ENCODE data around the gene CCDC9B.

DNA sequence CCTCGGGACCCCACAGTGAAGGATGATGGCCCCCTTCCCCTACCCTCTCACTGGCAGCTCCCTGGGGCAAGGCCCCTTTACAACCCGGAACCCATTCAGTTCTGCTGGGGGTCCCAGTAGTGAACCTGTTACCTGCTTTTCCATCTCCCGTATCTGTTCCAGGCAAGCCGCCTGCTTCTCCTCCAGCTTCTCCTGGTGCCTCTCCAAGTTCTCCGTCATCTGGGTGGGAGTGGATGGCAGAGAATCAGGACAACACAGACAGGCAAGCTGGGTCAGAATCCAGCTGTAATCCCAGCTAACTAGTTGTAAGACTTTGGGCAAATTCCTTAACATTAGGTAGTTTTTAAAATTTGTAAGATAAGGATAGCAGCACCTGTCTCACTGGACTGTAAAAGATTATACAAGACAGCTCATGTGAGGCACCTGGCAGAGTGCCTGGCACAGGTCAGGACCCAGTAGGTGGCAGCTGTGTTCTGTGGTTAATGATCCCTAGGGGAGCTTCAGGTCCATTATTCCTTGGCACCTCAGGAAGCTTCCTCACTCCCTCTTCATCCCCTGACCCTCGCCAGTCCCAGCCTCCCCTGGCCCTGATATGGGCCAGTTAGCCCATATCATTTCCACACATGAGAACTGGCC is 51.5 kb downstream of the CCDC9B start:
- TF ChIP-seq RARB (CRISPR knock-in tag; IDR thresholded peaks at IDR 0.05) = no peak
- no peak for TF ChIP-seq TOX (CRISPR knock-in tag; IDR thresholded peaks at IDR 0.05; ENCODE audit: borderline replicate concordance)
- no peak for TF ChIP-seq OSR1 (CRISPR knock-in tag; IDR thresholded peaks at IDR 0.05)
- no peak for TF ChIP-seq ESRRG (CRISPR knock-in tag; IDR thresholded peaks at IDR 0.05)
- TF ChIP-seq, protein P1, sequence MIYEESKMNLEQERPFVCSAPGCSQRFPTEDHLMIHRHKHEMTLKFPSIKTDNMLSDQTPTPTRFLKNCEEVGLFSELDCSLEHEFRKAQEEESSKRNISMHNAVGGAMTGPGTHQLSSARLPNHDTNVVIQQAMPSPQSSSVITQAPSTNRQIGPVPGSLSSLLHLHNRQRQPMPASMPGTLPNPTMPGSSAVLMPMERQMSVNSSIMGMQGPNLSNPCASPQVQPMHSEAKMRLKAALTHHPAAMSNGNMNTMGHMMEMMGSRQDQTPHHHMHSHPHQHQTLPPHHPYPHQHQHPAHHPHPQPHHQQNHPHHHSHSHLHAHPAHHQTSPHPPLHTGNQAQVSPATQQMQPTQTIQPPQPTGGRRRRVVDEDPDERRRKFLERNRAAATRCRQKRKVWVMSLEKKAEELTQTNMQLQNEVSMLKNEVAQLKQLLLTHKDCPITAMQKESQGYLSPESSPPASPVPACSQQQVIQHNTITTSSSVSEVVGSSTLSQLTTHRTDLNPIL (CRISPR knock-in tag; IDR thresholded peaks at IDR 0.05; ENCODE audit: low read depth) = no peak
- TF ChIP-seq ZNF70 (CRISPR knock-in tag; IDR thresholded peaks at IDR 0.05) = no peak
- TF ChIP-seq, protein P2, sequence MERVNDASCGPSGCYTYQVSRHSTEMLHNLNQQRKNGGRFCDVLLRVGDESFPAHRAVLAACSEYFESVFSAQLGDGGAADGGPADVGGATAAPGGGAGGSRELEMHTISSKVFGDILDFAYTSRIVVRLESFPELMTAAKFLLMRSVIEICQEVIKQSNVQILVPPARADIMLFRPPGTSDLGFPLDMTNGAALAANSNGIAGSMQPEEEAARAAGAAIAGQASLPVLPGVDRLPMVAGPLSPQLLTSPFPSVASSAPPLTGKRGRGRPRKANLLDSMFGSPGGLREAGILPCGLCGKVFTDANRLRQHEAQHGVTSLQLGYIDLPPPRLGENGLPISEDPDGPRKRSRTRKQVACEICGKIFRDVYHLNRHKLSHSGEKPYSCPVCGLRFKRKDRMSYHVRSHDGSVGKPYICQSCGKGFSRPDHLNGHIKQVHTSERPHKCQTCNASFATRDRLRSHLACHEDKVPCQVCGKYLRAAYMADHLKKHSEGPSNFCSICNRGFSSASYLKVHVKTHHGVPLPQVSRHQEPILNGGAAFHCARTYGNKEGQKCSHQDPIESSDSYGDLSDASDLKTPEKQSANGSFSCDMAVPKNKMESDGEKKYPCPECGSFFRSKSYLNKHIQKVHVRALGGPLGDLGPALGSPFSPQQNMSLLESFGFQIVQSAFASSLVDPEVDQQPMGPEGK (CRISPR knock-in tag; IDR thresholded peaks at IDR 0.05; ENCODE audit: borderline replicate concordance) = no peak

Measured in SK-N-SH treated with all-trans-retinoic acid at 6 μM for 48 hours (cell line).